ENCODE results near the gene AKAIN1. TPM values are rescaled to one million over a fixed set of nuclear protein-coding genes. Genes with fewer than 3 reads are reported as not detected.

The AKAIN1 gene
- total and polyA plus RNA-seq, 2 experiments from 2014 or later, result not detected

GRCh38 chr18:5158587-5158986, 38.5 kb downstream of the AKAIN1 start:
- no peak for DNase-seq
- Histone ChIP-seq H3F3A (ENCODE audit: insufficient read depth) (no peaks in the 10 kb centered on the region), H3K27ac (no peak overlapping the region), H3K9ac (no peak overlapping the region), H4K20me1 (ENCODE audit: insufficient read depth) (no peaks in the 10 kb centered on the region), H2AFZ (no peak overlapping the region), H3K9me3 (ENCODE audit: low read depth) (no peaks in the 10 kb centered on the region), H3K4me1 (ENCODE audit: insufficient read depth) (no peaks in the 10 kb centered on the region), H3K4me2 (ENCODE audit: unreplicated experiment) (no peak overlapping the region), H3K9me2 (ENCODE audit: insufficient read depth) (no peaks in the 10 kb centered on the region), H3K4me3 (no peak overlapping the region), H3K36me3 (ENCODE audit: low read depth) (no peaks in the 10 kb centered on the region), H3K79me2 (ENCODE audit: insufficient read depth) (no peaks in the 10 kb centered on the region), H3K27me3 (replicated peaks; ENCODE audit: insufficient read depth) (no peaks in the 10 kb centered on the region)
- 3 to 5% methylated on average over 2 of the region's 2 CpGs for WGBS, 2 experiments (ENCODE audit: low coverage in 1 of 2, low lambda C conversion rate in 2 of 2, missing lambda C conversion rate in 2 of 2)
- in situ Hi-C loops (cut with MboI), result no loop called here
- TF ChIP-seq EZH2 (IDR thresholded peaks at IDR 0.05; ENCODE audit: insufficient read depth, poor library complexity, severe bottlenecking) (no peak), EZH2phosphoT487 (IDR thresholded peaks at IDR 0.05; ENCODE audit: insufficient read depth, low read depth) (no peak)

DNA sequence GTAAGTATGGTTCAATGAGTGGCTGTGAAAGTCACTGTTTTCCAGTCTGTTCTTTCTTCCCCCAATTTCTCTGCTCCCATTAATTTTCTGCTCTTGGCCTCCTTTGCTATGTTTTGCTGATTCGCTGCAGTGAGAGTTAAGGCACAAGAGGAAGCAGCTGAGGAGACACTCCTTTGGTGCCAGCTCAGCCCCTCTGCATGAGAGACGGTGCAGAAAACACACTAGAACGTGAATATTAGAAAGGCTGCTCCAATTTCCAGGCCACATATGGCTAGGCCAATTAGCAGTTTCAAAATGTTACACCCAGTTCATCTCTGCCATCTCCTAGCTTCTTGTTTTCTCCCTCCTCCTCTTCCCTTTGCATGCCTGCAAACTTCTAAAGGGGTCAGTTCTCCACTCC, 38.9 kb downstream of the AKAIN1 start:
- no peaks in the 10 kb centered on the region for H3K36me3 ChIP-seq (ENCODE audit: low read depth)
- WGBS, 2 experiments (ENCODE audit: low coverage in 1 of 2, low lambda C conversion rate in 2 of 2, missing lambda C conversion rate in 2 of 2), result 0 to 2% methylated on average over 3 of the region's 3 CpGs
- no peaks in the 10 kb centered on the region for H3K9me3 ChIP-seq (ENCODE audit: low read depth)
- no peak overlapping the region for H3K9ac ChIP-seq
- DNase-seq, result no peak
- H3K4me1 ChIP-seq (ENCODE audit: insufficient read depth), result no peaks in the 10 kb centered on the region
- H2AFZ ChIP-seq, result no peak overlapping the region
- no peaks in the 10 kb centered on the region for H3K9me2 ChIP-seq (ENCODE audit: insufficient read depth)
- no peaks in the 10 kb centered on the region for H3K27me3 ChIP-seq (replicated peaks; ENCODE audit: insufficient read depth)
- no peak for TF ChIP-seq EZH2phosphoT487 (IDR thresholded peaks at IDR 0.05; ENCODE audit: insufficient read depth, low read depth)
- TF ChIP-seq EZH2 (IDR thresholded peaks at IDR 0.05; ENCODE audit: insufficient read depth, poor library complexity, severe bottlenecking), result no peak
- no peak overlapping the region for H3K4me2 ChIP-seq (ENCODE audit: unreplicated experiment)
- no peaks in the 10 kb centered on the region for H3F3A ChIP-seq (ENCODE audit: insufficient read depth)
- H3K27ac ChIP-seq, result no peak overlapping the region
- H4K20me1 ChIP-seq (ENCODE audit: insufficient read depth), result no peaks in the 10 kb centered on the region
- in situ Hi-C loops (cut with MboI), result no loop called here
- H3K4me3 ChIP-seq, result no peak overlapping the region
- no peaks in the 10 kb centered on the region for H3K79me2 ChIP-seq (ENCODE audit: insufficient read depth)

GRCh38 chr18:5155907-5156287, 41.2 kb downstream of the AKAIN1 start:
- Histone ChIP-seq H3K36me3 (ENCODE audit: low read depth) (no peaks in the 10 kb centered on the region), H3K4me2 (ENCODE audit: unreplicated experiment) (no peak overlapping the region), H2AFZ (no peak overlapping the region), H3K4me1 (ENCODE audit: insufficient read depth) (no peaks in the 10 kb centered on the region), H3K9me2 (ENCODE audit: insufficient read depth) (no peaks in the 10 kb centered on the region), H3K79me2 (ENCODE audit: insufficient read depth) (no peaks in the 10 kb centered on the region), H3K27ac (no peak overlapping the region), H4K20me1 (ENCODE audit: insufficient read depth) (no peaks in the 10 kb centered on the region), H3K9ac (no peak overlapping the region), H3K27me3 (replicated peaks; ENCODE audit: insufficient read depth) (no peaks in the 10 kb centered on the region), H3F3A (ENCODE audit: insufficient read depth) (no peaks in the 10 kb centered on the region), H3K4me3 (no peak overlapping the region), H3K9me3 (ENCODE audit: low read depth) (no peaks in the 10 kb centered on the region)
- TF ChIP-seq EZH2 (IDR thresholded peaks at IDR 0.05; ENCODE audit: insufficient read depth, poor library complexity, severe bottlenecking) (no peak), EZH2phosphoT487 (IDR thresholded peaks at IDR 0.05; ENCODE audit: insufficient read depth, low read depth) (no peak)
- DNase-seq, result no peak
- 28% methylated on average over 5 of the region's 5 CpGs for whole genome bisulfite sequencing, 2 experiments (ENCODE audit: low coverage in 1 of 2, low lambda C conversion rate in 2 of 2, missing lambda C conversion rate in 2 of 2)
- in situ Hi-C loops (cut with MboI), result no loop called here

DNA sequence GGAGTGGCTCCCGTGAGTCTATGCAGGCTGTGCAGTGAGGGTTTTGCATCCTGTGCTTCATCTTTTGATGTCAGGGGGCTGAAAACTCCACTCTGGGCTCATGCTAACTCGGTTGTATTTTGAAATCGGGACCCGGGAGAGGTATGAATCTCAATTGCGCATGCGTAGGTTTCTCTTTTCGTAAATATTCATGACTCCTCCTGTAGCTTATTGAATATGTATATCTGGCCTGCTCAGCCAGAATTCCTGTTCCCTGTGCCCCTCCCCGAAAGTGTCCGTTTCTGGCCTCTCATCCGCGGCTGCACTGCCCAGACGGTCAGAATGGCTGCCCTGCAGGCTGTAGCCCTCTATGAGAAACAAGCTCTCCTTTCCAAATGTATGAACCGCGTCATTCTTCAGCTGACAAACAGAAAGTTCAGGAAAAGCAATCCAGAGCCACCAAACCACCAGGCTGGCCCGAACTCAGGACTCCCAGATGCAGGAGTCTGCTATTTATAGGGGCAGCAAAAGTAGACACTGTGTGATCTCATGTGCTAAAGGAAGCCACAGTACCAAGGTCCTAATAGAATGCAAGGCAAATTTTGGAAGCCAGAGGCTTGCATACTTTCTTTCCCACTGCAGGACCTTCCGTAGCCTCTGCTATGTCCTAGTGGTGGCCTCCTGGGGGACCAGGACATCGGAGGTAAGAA, 41.7 kb downstream of the AKAIN1 start:
- TF ChIP-seq EZH2phosphoT487 (IDR thresholded peaks at IDR 0.05; ENCODE audit: insufficient read depth, low read depth), result no peak
- no peak for TF ChIP-seq EZH2 (IDR thresholded peaks at IDR 0.05; ENCODE audit: insufficient read depth, poor library complexity, severe bottlenecking)
- Histone ChIP-seq H3K9ac (no peak overlapping the region), H3K79me2 (ENCODE audit: insufficient read depth) (no peaks in the 10 kb centered on the region), H3F3A (ENCODE audit: insufficient read depth) (no peaks in the 10 kb centered on the region), H3K36me3 (ENCODE audit: low read depth) (no peaks in the 10 kb centered on the region), H3K4me1 (ENCODE audit: insufficient read depth) (no peaks in the 10 kb centered on the region), H3K9me2 (ENCODE audit: insufficient read depth) (no peaks in the 10 kb centered on the region), H3K4me2 (ENCODE audit: unreplicated experiment) (no peak overlapping the region), H4K20me1 (ENCODE audit: insufficient read depth) (no peaks in the 10 kb centered on the region), H3K27ac (no peak overlapping the region), H3K27me3 (replicated peaks; ENCODE audit: insufficient read depth) (no peaks in the 10 kb centered on the region), H3K4me3 (no peak overlapping the region), H3K9me3 (ENCODE audit: low read depth) (no peaks in the 10 kb centered on the region), H2AFZ (no peak overlapping the region)
- WGBS, 2 experiments (ENCODE audit: low coverage in 1 of 2, low lambda C conversion rate in 2 of 2, missing lambda C conversion rate in 2 of 2), result 46 to 52% methylated on average over 17 of the region's 17 CpGs
- DNase-seq, result no peak
- in situ Hi-C loops (cut with MboI), result no loop called here
